A673 (cell line): Measurements from ENCODE around the gene PKNOX2. TPM values are rescaled to one million over a fixed set of nuclear protein-coding genes. Genes with fewer than 3 reads are reported as not detected.

Experiments
- BruUV-seq: library from RNA; stranded (reverse); fragments of 400-500 nt; replicated peaks from 2 replicates; lab custom pipeline; 2021; lab: Mats Ljungman, UMichigan
- CTCF ChIA-PET: fragments of 300-600 bp; sonication (Branson Sonifier 250); formaldehyde crosslinking; loops from one replicate; lab custom pipeline; 2022; ENCODE audit warnings: antibody characterized with exemption; lab: Charles Lee
- POLR2A ChIA-PET: fragments of 300-600 bp; sonication (Branson Sonifier 250); formaldehyde crosslinking; loops from one replicate; lab custom pipeline; 2022; ENCODE audit warnings: antibody characterized with exemption; ENCODE audit not compliant: low non-redundant PET; lab: Charles Lee
- DNase-seq: peaks from one replicate; pipeline ENCODE4 v3.0.0-alpha.2; 2015; ENCODE audit warnings: low spot score
- H3K27ac ChIP-seq: fragments of 200-600 bp; sonication (generic); 2 replicates; pipeline ENCODE4 v1.5.1; 2016; ENCODE audit warnings: mixed run types, low read depth, mild to moderate bottlenecking, mixed read lengths, antibody characterized with exemption, low read length; ENCODE audit not compliant: poor library complexity, severe bottlenecking
- H3K27me3 ChIP-seq: fragments of 200-600 bp; sonication (generic); replicated peaks from 2 replicates; pipeline ENCODE4 v1.6.1; 2017; ENCODE audit warnings: mixed run types, low read depth, mild to moderate bottlenecking, mixed read lengths, antibody characterized with exemption, low read length; ENCODE audit not compliant: insufficient read depth, poor library complexity
- H3K36me3 ChIP-seq: fragments of 200-600 bp; sonication (generic); 2 replicates; pipeline ENCODE4 v1.6.1; 2016; ENCODE audit warnings: mixed run types, mild to moderate bottlenecking, mixed read lengths, antibody characterized with exemption, low read length; ENCODE audit not compliant: insufficient read depth, poor library complexity, severe bottlenecking
- H3K4me1 ChIP-seq: fragments of 200-600 bp; sonication (generic); 2 replicates; pipeline ENCODE4 v1.6.1; 2017; ENCODE audit warnings: mixed run types, mild to moderate bottlenecking, mixed read lengths, antibody characterized with exemption, low read length; ENCODE audit not compliant: insufficient read depth, poor library complexity, severe bottlenecking
- H3K4me3 ChIP-seq: fragments of 200-600 bp; sonication (generic); 2 replicates; pipeline ENCODE4 v1.5.1; 2016; ENCODE audit warnings: low read depth, mixed run types, mild to moderate bottlenecking, mixed read lengths, low read length; ENCODE audit not compliant: poor library complexity, severe bottlenecking
- H3K9me3 ChIP-seq: fragments of 200-600 bp; sonication (generic); 2 replicates; pipeline ENCODE4 v1.6.1; 2016; ENCODE audit warnings: mixed run types, low read depth, mild to moderate bottlenecking, mixed read lengths, antibody characterized with exemption, low read length; ENCODE audit not compliant: poor library complexity, severe bottlenecking
- CTCF ChIP-seq: fragments of 300-800, 200-600 bp; sonication (generic); conservative IDR thresholded peaks from 2 replicates; pipeline ENCODE4 v1.5.1; 2017; ENCODE audit warnings: low read depth, mild to moderate bottlenecking, antibody characterized with exemption, low read length, moderate library complexity, mixed read lengths
- EZH2 ChIP-seq: fragments of 200-600 bp; sonication (generic); IDR thresholded peaks from 2 replicates; pipeline ENCODE4 v1.6.1; 2017; ENCODE audit warnings: borderline replicate concordance, low read depth, mild to moderate bottlenecking, mixed read lengths, antibody characterized with exemption, low read length; ENCODE audit not compliant: poor library complexity, severe bottlenecking
- intact Hi-C: fragments of 100-400 bp; cut with micrococcal nuclease; formaldehyde crosslinking; loops from one replicate; pipeline ENCODE4 v1.10.0; 2022; ENCODE audit not compliant: unreplicated experiment
- total RNA-seq: library from RNA; stranded (reverse); gene quantifications from 2 replicates; pipeline ENCODE4 v1.2.3, GENCODE V29; 2021

The PKNOX2 gene
- total RNA-seq, 1 experiment from 2014 or later = 1.1 TPM

GRCh38 chr11:125304876-125305275, 140.3 kb downstream of the PKNOX2 start:
- CTCF ChIA-PET = interaction anchor here (1.9 kb wide), 1 partner anchor 41 kb away, joined by 8 read pairs; no protein-coding TSS in a partner anchor
- H3K36me3 ChIP-seq = no peaks in the 10 kb centered on the region
- H3K27ac ChIP-seq = no peak overlapping the region
- BruUV-seq = no TSS peak
- no peaks in the 10 kb centered on the region for H3K27me3 ChIP-seq
- H3K4me1 ChIP-seq = no peaks in the 10 kb centered on the region
- no peak for DNase-seq
- POLR2A ChIA-PET = no interaction called here
- intact Hi-C loops = no loop called here
- no peaks in the 10 kb centered on the region for H3K9me3 ChIP-seq
- TF ChIP-seq CTCF (no peak), EZH2 (no peak)
- no peak overlapping the region for H3K4me3 ChIP-seq

- intact Hi-C loops = no loop called here
- H3K27ac ChIP-seq = no peak overlapping the region
- no peaks in the 10 kb centered on the region for H3K9me3 ChIP-seq
- H3K4me1 ChIP-seq = no peaks in the 10 kb centered on the region
- no peak overlapping the region for H3K4me3 ChIP-seq
- no peaks in the 10 kb centered on the region for H3K27me3 ChIP-seq
- no peak for DNase-seq
- no peak for TF ChIP-seq EZH2
- no peak for TF ChIP-seq CTCF
- no TSS peak for BruUV-seq
- ChIA-PET CTCF (interaction anchor here (1.9 kb wide), 1 partner anchor 40 kb away, joined by 8 read pairs; no protein-coding TSS in a partner anchor), POLR2A (no interaction called here)
- no peaks in the 10 kb centered on the region for H3K36me3 ChIP-seq
Measured at GRCh38 chr11:125305345-125305744, 140.8 kb downstream of the PKNOX2 start.

GRCh38 chr11:125306476-125306875, 141.9 kb downstream of the PKNOX2 start:
- DNase-seq = no peak
- TF ChIP-seq EZH2 = no peak
- TF ChIP-seq CTCF = no peak
- CTCF ChIA-PET = no interaction called here
- POLR2A ChIA-PET = no interaction called here
- Histone ChIP-seq H3K36me3 (no peaks in the 10 kb centered on the region), H3K4me3 (no peak overlapping the region), H3K27ac (no peak overlapping the region), H3K9me3 (no peaks in the 10 kb centered on the region), H3K4me1 (no peaks in the 10 kb centered on the region), H3K27me3 (peaks cover 3% of the 10 kb centered on the region)
- intact Hi-C loops = no loop called here
- BruUV-seq = no TSS peak
